SIG-M5 treated with dmso at 0.1 percent for 504 hours (cell line): ENCODE measurements around the gene TRAPPC2L.

Source experiments
- DNase-seq: peaks from one replicate; lab custom pipeline; 2025; ENCODE audit not compliant: unreplicated experiment; lab: John Stamatoyannopoulos, UW

The TRAPPC2L gene

DNA sequence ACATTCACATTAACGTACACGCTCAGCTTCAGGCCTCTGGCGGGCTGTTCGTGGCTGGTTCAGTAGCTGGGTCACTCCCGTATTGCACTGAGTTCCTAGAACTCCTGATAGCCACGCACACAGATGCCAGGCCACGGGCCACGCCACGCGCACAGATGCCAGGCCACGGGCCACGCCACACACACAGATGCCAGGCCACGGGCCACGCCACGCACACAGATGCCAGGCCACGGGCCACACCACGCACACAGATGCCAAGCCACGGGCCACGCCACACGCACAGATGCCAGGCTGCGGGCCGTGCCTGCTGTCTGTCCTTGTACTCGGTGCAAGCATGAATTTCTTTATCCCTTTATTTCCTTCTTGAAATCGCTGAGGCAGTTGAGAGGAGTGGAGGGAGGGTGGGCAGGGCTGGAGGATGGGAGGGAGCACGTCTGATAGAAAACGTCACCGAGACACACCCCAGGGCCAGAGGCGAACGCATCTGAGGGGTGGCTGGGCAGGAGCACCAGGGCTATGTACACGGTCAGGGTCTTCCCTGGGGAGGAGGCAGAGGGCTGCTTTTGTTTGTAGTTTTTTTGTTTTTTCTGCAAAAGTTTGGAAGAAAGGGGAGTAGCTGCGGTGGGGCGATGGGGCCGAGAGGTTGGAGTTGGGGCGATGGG lies 18.1 kb downstream of the TRAPPC2L start:
- no peak for DNase-seq

DNA sequence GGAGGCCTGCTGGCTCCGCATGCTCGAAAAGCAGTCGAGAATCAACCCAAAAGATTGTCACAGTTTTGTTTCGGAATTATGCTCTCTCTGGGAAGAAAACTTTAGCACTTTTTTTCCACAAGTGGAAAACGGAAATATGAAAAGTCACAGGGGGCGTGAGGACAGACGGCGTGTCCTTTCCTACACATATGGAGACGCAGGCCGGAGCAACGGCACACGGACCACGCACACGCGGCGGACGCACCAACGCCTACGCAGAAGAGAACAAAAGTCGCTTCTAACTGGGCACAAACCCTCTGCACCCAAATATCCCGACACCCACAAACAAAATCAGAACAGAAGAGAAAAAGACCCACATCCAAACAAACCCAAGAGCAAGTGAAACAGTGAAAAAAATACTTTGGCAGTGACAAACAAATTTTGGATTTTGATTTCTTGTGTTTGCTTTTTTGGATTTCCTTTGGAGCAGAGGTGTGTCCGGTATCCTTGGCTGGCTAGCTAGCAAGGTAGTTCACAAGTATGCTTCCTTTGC lies 18.8 kb downstream of the TRAPPC2L start:
- no peak for DNase-seq

DNA sequence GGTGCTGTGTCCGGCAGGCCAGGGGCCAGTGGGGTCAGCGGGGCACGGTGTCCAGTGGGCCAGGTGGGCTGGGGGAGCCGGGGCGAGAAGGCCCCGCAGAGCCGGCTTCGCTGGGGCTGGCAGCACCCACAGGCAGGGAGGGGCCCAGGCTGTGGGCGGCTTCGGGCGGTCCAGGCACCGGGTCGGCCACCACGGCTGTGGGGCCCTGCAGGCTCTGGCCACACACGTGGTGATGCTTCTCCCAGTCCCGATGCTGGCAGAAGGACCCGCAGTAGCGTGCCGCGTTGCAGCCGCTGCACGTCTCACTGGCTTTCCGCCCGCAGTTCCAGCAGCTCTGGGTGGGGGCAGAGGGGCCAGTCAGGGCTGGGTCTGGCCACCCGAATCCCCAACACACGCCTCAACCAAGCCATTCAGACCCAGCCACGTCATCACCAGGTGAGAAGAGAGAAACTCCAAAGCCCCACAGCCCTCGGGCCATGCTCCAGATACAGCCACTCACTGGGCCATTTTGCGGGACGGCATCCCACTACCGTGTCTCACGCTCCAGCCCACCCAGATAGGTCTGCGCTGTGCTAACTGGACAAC lies 20.1 kb downstream of the TRAPPC2L start:
- DNase-seq: no peak

DNA sequence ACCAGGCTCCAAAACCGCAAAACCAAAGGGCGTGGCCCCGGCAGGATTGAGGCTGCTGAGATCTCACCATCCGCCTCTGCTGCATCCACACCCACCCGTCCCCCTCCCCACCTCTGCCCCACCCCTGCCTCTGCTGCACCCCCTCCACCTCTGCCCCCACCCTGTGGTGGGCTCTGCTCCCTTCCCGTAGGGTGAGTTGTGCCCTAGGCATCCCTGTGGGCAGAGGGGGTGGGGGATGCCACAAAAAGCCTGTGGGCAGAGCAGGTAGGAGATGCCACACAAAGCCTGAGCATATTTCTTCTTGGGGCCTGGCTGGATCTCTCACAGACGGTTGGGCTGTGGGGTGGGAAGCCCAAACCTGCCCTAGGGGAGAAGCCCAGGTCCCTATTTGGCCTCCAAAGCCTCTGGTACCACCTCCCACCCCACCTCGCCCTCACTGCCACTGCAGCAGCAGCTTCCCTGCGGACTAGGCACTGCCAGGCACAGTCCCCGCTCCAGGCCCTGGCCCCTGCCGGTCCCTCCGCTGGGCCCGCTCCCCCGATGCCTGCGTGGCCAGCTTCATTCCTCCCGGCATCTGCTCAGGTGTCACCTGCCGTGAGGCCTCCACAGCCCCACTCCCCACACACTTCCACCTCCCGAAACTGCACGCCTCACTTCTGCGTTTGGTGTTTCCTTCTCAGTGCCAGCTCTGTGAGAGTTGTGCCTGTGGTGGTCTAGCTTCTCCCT lies 20.8 kb downstream of the TRAPPC2L start:
- DNase-seq: no peak

DNA sequence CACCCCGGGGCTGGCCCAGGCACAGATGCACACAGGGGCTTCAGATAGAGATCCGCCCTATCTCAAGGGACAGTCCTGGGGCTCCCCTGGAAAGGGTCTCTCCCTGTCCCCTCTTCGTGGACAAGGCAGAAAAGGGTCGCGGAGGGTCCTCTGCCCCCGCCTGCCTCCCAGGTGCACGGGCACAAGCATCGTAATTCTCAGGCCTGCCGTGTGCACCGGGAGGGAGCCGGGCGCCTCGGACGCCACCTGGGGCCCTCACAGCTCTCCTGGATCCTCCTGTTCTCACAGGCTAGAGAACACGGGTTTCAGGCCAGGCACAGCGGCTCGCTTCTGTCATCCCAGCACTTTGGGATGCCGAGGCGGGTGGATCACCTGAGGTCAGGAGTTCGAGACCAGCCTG lies 21.4 kb downstream of the TRAPPC2L start:
- no peak for DNase-seq

DNA sequence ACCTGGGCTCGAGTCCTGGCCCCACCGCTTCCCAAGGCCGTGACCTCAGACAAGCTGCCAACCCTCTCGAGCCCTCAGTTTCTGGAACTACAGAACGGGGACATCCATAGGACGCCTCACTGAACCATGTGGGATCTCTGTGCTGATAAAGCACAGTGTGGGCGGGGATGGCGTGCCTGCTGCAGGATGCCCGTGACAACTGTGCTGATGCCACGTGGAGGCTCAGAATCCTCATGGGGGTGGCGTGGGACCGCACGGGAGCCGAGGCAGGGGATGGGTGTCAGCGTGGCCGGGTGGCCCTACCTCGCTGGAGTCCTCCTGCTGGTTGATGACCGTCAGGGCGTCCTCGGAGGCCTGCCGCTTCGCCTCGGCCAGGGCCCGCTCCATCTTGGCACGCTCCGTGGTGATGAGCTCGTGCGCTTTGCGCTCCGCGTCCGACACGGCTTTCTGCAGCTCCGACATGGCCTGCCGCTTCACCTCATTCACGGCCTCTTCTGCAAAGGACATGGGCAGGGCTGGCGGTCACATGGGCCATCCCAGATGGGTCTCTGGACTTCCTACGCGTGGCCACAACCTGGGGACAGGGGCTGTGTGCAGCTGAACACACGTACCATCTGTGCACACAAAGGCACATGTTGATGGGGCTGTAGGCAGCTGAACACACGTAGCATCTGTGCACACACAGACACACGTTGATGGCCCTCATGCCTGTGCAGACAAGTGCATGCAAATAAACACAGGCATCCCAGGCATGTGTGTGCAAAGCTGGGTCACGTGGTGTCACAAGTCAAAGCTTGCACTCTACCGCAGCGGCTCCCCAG lies 22.2 kb downstream of the TRAPPC2L start:
- no peak for DNase-seq

DNA sequence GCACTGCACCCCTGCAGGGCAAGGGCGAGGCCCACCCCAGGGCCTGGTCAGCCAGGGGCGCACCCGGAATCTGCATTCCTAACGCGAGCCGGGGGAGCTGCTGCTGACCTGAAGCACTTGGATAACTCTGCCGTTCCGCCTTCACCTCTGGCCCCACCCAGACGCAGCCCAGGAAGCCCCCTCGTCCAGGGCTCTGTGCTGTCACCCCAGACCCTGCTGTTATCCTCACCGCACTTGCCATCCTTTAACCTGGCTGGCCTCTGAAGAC lies 22.8 kb downstream of the TRAPPC2L start:
- DNase-seq: no peak

DNA sequence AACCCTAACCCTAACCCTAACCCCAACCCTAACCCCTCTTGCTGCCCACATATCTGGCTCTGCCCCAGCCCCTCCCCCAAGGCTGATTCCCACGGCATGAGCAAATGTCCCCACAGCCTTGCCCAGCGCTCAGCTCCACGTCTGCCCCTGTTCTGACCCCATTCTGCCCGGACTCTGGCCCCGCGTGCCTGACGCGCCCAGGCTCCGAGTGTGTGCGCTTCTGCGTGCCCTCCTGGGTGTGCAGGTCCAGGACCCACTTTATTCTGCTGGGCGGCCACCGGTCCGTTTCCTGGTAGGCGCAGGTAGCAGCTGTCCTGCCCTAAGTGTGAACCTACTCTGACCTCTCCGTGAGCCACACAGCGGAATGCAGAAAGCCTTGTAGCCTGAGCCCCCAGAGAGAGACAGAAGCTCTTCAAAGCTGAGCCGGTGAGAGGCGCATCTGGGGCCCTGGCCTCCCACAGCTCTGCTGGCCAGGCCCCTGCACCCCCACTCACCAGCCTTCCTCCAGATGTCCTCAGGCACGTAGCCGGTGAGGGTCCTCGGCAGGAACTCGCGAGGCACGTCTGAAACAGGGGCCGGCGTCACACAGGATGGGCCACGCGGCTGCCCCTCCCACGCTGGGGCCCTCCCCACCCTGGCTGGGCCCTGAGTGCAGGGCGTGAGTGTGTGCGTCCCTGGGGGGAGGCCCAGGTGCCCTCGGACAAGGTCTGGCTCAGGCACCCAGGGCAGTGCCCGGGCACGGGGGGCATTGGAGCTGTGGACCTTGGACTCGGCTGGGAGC lies 23.5 kb downstream of the TRAPPC2L start:
- DNase-seq: no peak

DNA sequence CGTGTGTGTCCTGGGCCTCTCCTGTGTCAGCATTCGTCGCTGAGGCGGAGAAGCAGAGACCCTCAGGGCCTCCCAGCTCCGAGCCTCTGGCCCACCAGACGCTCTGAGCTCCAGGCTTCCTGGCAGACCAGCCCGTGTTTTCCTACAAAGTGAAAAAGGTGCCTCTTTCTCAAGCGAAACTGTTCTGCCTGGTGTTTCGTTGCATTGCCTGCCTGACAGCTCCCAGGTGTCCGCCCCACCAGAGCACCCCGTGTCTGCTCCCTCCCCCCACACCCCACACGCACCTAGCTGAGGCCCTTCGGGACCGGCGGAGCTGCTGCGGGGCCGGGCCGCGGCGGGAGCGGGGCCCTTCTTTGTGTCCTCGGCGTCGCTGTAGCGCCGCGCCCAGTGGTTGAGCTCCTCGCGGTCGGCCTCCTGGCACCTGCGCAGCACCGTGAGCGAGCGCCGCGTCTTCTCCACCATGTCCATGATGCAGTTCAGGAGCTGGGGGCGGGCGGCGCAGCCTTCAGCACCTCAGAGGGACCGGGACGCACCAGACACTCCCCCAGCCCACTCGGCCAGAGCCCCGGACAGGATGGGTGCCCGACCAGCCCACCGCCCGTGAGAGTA lies 24.2 kb downstream of the TRAPPC2L start:
- DNase-seq: no peak

DNA sequence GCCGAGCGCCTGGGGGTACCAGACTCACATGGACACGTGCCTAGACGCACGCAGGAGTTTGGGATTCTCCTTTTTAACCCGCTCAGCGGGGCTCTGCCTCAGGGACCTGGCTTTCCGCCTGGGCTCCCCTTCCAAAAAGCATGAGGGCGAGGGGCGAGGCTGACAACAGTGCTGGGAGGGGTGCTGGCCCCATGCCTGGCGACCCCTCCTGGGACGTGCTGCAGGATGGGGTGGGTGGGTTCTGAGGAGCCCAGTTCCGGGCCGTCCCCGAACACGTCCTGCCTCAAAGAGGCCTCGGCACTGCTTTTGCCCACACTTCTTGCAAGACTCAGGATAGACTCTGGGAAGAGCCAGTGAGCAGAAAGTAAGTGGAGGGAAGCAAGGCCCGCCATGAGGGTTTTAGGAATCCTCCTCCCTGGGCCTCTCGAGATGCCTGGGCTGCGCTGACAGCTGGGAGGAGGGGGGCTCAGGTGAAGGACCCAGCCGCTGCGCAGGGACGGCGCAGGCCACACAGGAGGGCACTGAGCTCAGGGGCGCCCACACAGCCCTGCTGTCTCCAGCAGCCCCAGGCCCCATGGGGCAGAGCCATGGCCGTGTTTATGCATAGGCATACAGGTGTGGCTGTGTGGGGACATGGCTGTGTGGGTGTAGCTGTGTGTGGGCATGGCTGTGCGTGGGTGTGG lies 24.9 kb downstream of the TRAPPC2L start:
- no peak for DNase-seq

DNA sequence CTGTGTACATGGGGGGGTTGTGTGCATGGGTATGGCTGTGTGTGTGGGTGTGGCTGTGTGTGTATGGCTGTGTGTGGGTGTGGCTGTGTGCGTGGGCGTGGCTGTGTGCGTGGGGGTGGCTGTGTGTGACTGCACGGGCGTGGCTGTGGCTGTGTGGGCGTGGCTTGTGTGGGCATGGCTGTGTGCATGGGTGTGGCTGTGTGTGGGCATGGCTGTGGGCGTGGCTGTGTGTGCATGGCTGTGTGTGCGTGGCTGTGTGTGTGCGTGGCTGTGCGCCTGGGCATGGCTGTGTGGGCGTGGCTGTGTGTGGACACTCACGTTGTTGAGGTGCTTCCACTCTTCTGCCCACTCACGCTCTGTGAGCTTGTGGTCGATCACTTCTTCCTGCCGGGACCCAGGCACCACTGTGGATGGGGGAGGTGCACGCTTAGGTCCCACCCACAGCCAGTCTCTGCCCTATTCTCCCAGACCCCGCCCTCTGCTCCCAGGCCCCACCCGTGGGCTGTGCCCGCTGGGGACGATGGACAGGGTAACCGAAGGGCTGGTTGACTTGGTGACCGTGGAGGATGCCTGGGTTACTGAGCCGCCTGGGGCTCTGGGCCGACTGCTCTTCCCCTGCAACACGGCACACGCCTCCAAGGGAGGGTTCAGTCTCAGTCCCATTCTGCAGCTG lies 25.6 kb downstream of the TRAPPC2L start:
- peak; percentile 36 for DNase-seq

DNA sequence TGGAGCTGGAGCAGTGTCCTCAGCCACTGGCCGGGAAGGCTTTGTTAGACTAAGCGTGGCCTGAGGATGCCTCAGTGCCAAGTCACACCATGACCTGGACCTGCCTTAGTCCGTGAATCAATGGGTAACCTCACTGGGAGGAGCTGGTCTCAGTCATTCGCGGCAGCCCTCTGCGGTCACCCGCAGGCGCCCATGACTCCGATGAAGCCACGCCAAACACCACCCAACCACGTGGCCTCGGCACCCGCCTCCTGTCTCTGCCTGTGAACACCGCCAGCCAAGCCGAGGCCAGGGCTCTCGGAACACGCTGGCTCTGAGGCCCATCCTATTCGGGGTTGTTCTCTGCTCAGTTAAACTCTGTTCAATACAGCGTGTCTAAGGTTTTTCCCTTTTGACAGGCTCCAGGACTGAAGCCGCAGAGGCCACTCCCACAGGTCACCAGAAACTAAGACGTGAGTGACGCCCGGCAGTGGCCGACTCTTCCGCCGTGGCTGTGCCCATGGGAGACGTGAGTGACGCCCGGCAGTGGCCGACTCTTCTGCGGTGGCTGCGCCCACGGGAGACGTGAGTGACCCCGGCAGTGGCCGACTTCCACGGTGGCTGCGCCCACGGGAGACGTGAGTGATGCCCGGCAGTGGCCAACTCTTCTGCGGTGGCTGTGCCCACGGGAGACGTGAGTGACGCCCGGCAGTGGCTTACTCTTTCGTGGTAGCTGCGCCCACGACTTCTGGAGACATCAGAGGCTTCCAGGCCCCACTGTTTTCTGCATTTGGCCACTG lies 26.4 kb downstream of the TRAPPC2L start:
- DNase-seq: no peak

DNA sequence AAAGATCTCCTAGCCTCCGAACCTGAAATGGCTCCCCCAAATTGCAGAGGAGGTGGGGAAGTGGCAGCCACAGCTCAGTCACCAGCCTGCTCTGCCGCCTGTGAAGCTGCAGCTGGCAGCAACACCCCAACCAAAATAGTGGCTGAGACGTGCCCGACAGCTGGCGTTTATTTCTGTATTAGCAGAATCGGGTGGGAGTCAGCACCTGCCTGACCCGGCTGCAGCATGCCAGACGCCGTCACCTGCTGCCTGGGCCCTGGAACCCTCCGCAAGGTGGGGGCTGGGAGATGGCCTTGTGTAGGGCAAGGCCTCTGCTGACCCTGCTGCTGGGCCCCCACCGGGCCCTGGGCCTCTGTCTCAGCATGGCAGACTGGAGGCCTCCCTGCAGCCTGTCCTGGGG lies 27.0 kb downstream of the TRAPPC2L start:
- DNase-seq: no peak

DNA sequence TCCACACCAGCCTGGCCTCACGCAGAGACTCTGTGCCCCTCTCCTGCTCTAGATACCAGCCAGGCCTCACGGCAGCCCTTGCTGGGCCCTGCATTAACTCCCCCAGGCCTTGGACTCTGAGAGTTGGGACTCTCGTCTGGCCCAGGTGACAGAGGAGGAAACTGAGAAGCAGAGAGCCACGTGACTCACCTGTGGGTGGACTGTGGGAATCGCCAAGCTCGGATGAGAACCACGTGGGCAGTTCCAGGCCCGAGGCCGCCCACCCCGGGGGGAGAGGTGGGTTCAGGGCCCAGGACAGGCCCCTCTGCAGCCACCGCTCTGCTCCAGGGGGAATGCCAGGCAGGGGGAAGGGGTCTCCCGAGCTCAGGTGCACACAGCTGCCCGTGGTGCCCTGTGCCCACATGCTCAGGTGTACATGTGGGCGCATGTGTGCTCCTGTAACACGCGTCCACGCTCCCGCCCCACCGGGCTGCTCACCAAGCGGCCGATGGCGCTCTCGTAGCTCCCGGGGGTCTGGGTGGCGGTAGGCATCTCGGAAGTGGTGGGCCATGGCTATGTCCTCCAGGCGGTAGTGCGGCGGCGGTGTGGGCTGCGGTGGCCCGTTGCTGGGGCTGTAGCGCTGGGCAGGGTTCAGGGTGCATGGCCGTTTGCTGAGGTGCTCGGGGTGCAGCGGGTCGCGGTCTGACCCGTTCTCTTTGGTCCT lies 27.8 kb downstream of the TRAPPC2L start:
- no peak for DNase-seq

DNA sequence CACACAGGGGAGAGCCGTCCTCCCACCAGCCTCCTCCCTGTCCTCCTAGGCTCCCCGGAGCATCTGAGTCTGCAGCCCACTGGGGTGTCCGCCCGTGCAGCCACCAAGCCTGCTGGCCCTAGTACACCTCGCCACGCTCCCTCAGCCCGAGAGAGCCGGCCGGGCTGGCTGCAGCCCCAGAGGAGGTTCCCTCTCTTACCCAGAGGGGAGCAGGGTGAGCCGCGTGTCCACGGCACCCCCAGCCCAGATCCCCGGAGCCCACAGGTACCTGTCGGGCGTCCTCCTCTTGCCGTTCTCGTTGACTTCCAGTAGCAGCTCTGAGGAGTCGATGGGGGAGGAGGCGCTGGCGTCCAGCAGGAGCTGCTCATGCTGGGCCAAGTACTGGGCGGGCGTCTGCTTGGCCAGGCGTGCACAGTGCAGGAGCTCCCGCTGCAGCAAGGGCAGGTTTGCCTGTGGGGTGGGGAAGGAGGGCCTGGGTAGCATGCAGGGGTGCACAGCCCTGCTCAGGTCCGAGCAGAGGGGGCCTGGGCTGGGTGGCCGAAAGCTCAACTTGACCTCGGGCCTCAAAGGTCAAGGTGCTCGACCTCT lies 28.9 kb downstream of the TRAPPC2L start:
- no peak for DNase-seq

DNA sequence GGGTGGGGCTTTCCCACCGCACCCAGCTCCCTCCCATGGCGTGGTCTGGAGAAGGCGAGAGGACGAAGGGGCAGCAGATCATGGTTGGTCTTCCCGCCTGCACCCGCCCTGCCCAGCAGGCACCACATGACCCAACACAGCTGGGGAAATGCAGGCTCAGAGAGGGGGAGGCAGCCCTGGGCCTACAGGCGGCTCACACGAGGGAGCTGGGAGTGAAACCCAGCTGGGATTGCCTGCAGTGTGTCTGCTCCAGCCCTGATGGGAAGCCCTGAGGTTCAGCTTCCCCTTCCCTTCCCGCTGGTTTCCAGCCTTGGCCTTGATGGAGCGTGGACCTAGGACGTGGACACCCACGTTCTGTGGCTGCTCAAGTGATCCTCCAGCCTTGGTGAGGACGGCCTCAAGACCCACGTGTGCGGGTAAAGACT lies 29.5 kb downstream of the TRAPPC2L start:
- DNase-seq: no peak

DNA sequence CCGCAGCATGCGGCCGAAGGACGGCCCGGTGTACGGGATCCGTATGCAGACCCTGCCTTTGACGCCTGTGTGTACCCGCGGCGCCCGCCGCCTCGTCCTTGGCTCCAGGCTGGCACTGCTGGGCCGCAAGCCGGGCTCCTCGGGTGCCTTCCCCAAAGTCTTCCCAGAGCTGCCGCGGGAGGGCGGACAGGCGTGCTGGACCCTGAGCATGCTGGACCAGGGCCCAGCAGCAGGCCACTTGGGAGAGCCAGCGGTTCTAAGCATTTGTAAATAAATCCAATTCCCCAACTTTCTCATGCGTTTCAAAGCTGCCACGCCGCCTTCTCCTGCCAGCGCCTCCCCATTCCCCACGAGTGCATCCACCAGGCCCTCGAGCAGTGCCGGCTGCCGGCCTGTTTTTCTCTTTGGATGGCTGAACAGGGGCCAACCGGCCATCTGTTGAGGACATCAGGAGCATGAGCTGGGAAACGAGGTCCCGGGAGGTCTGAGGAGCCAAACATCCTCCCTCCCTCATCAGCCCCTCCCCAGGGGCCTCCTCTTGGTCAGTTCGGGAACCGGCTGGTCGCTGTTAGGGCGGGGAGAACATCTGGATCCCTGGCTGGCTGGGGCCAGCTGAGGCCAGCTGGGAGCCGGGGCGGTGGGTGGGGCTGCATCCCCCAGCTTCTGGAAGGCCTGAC lies 30.1 kb downstream of the TRAPPC2L start:
- DNase-seq: no peak
